Measurements from ENCODE around the gene CEP350. TPM values are rescaled to one million over a fixed set of nuclear protein-coding genes. Genes with fewer than 3 reads are reported as not detected.

The CEP350 gene
- polyA plus RNA-seq, 3 donors = 6.7 to 19.8 (median 9.0) TPM

GRCh38 chr1:180065408-180065807, 110.8 kb downstream of the CEP350 start:
- Histone ChIP-seq H3K4me3 (replicated peaks in 1 of 3; ENCODE audit: low read depth in 2 of 3, low read length in 3 of 3) (no peak overlapping the region), H3K4me1 (ENCODE audit: control insufficient read depth in 1 of 2, insufficient read depth in 2 of 2, low read length in 2 of 2) (no peaks in the 10 kb centered on the region), H3K79me2 (ENCODE audit: insufficient read depth, low read length) (no peaks in the 10 kb centered on the region), H4K20me1 (ENCODE audit: insufficient read depth, low read length) (no peaks in the 10 kb centered on the region), H2AFZ (ENCODE audit: insufficient read depth, low read depth, low read length, poor library complexity, severe bottlenecking) (no peak overlapping the region), H3K4me2 (replicated peaks; ENCODE audit: extremely low read depth, low read length, poor library complexity, severe bottlenecking) (no peak overlapping the region), H3K36me3 (replicated peaks in 1 of 2; ENCODE audit: control insufficient read depth in 1 of 2, insufficient read depth in 2 of 2, low read length in 2 of 2) (peaks cover 90 to 93% of the 10 kb centered on the region in 2 donors), H3K27me3 (ENCODE audit: control insufficient read depth in 2 of 2, insufficient read depth in 2 of 2, low read length in 2 of 2) (no peaks in the 10 kb centered on the region), H3K9me3 (replicated peaks in 1 of 2; ENCODE audit: control insufficient read depth in 1 of 2, insufficient read depth in 1 of 2, low read length in 2 of 2) (no peaks in the 10 kb centered on the region), H3K9ac (ENCODE audit: insufficient read depth, low read length, poor library complexity, severe bottlenecking) (no peak overlapping the region), H3K27ac (ENCODE audit: low read depth in 1 of 2, low read length in 2 of 2) (no peak overlapping the region)
- Mint-ChIP-seq H3K27me3 (ENCODE audit: low read depth in 3 of 3) (peaks cover 0 to 2% (median 0%) of the 10 kb centered on the region in 3 donors), H3K4me3 (no peak overlapping the region), H3K9me3 (no peaks in the 10 kb centered on the region), H3K4me1 (no peaks in the 10 kb centered on the region), H3K27ac (no peak overlapping the region), H3K36me3 (peaks cover 68 to 80% of the 10 kb centered on the region in 2 donors)
- no peak for TF ChIP-seq CTCF (IDR thresholded peaks at IDR 0.05)
- no CpG with 5 or more reads among the region's 4 CpGs for WGBS (ENCODE audit: insufficient coverage)
- DNase-seq = no peak
- intact Hi-C loops (cut with micrococcal nuclease) = no loop called here

- no peak overlapping the region for H3K4me3 ChIP-seq (replicated peaks in 1 of 3; ENCODE audit: low read depth in 2 of 3, low read length in 3 of 3)
- Mint-ChIP-seq H3K27ac (no peak overlapping the region), H3K9me3 (no peaks in the 10 kb centered on the region), H3K4me1 (no peaks in the 10 kb centered on the region), H3K36me3 (peaks cover 72 to 86% of the 10 kb centered on the region in 2 donors), H3K27me3 (ENCODE audit: low read depth in 3 of 3) (peaks cover 0 to 2% (median 0%) of the 10 kb centered on the region in 3 donors), H3K4me3 (no peak overlapping the region)
- no peaks in the 10 kb centered on the region for H3K9me3 ChIP-seq (replicated peaks in 1 of 2; ENCODE audit: control insufficient read depth in 1 of 2, insufficient read depth in 1 of 2, low read length in 2 of 2)
- no peaks in the 10 kb centered on the region for H3K79me2 ChIP-seq (ENCODE audit: insufficient read depth, low read length)
- TF ChIP-seq CTCF (IDR thresholded peaks at IDR 0.05) = no peak
- no peaks in the 10 kb centered on the region for H3K27me3 ChIP-seq (ENCODE audit: control insufficient read depth in 2 of 2, insufficient read depth in 2 of 2, low read length in 2 of 2)
- intact Hi-C loops (cut with micrococcal nuclease) = no loop called here
- no CpG with 5 or more reads among the region's 3 CpGs for WGBS (ENCODE audit: insufficient coverage)
- H3K4me1 ChIP-seq (ENCODE audit: control insufficient read depth in 1 of 2, insufficient read depth in 2 of 2, low read length in 2 of 2) = no peaks in the 10 kb centered on the region
- no peak overlapping the region for H3K9ac ChIP-seq (ENCODE audit: insufficient read depth, low read length, poor library complexity, severe bottlenecking)
- no peak overlapping the region for H3K27ac ChIP-seq (ENCODE audit: low read depth in 1 of 2, low read length in 2 of 2)
- peaks cover 91 to 98% of the 10 kb centered on the region in 2 donors for H3K36me3 ChIP-seq (replicated peaks in 1 of 2; ENCODE audit: control insufficient read depth in 1 of 2, insufficient read depth in 2 of 2, low read length in 2 of 2)
- no peaks in the 10 kb centered on the region for H4K20me1 ChIP-seq (ENCODE audit: insufficient read depth, low read length)
- no peak for DNase-seq
- H3K4me2 ChIP-seq (replicated peaks; ENCODE audit: extremely low read depth, low read length, poor library complexity, severe bottlenecking) = no peak overlapping the region
- no peak overlapping the region for H2AFZ ChIP-seq (ENCODE audit: insufficient read depth, low read depth, low read length, poor library complexity, severe bottlenecking)
Measured at GRCh38 chr1:180066150-180066549, 111.5 kb downstream of the CEP350 start.

Measured in CD14-positive monocyte (primary cell).